ENCODE results near the gene NDE1.

- no peak for TF ChIP-seq EP300 (IDR thresholded peaks at IDR 0.05)
- no peak for TF ChIP-seq POLR2AphosphoS5 (IDR thresholded peaks at IDR 0.05)
- TF ChIP-seq, protein P1, sequence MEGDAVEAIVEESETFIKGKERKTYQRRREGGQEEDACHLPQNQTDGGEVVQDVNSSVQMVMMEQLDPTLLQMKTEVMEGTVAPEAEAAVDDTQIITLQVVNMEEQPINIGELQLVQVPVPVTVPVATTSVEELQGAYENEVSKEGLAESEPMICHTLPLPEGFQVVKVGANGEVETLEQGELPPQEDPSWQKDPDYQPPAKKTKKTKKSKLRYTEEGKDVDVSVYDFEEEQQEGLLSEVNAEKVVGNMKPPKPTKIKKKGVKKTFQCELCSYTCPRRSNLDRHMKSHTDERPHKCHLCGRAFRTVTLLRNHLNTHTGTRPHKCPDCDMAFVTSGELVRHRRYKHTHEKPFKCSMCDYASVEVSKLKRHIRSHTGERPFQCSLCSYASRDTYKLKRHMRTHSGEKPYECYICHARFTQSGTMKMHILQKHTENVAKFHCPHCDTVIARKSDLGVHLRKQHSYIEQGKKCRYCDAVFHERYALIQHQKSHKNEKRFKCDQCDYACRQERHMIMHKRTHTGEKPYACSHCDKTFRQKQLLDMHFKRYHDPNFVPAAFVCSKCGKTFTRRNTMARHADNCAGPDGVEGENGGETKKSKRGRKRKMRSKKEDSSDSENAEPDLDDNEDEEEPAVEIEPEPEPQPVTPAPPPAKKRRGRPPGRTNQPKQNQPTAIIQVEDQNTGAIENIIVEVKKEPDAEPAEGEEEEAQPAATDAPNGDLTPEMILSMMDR (IDR thresholded peaks at IDR 0.05), result no peak
Measured at GRCh38 chr16:15650698-15651171, 690 bp downstream of the NDE1 start.

Data from stomach (tissue), 4 donors.